Common myeloid progenitor, CD34-positive (primary cell): ENCODE data around the gene ZNF425.
"Not testable (repeated sequence)": the region's sequence is repeated elsewhere in the genome, so short reads cannot be mapped to it uniquely, and the experiment has no call there.

Source experiments
- CTCF ChIA-PET: fragments of 350-600 bp; sonication (Branson Sonifier 250); formaldehyde crosslinking; loops from one replicate; lab custom pipeline; 2021; ENCODE audit warnings: antibody characterized with exemption; lab: Charles Lee
- POLR2A ChIA-PET: fragments of 350-600 bp; sonication (Branson Sonifier 250); formaldehyde crosslinking; loops from one replicate; lab custom pipeline; 2021; ENCODE audit warnings: antibody characterized with exemption; lab: Charles Lee
- DNase-seq, 3 donors: peaks; one replicate each; pipeline versions ENCODE4 v3.0.0 to v3.0.0-alpha.2; 2013
- H3K27ac ChIP-seq, 2 experiments: 1 replicate in 1 of 2; 2 replicates in 1 of 2; pipeline ENCODE4 v1.7.0; 2013; ENCODE audit warnings: inconsistent platforms in 2 of 2, low read length in 2 of 2, mild to moderate bottlenecking in 2 of 2, low read depth in 1 of 2, moderate library complexity in 1 of 2; ENCODE audit not compliant: severe bottlenecking in 2 of 2, insufficient read depth in 1 of 2, poor library complexity in 1 of 2
- H3K27me3 ChIP-seq, 5 experiments: replicated peaks in 2 of 5; 1 replicate in 3 of 5; 2 replicates in 2 of 5; pipeline versions ENCODE4 v1.6.1 to v1.7.0; 2013; ENCODE audit warnings: low read length in 4 of 5, mild to moderate bottlenecking in 2 of 5, moderate library complexity in 2 of 5, inconsistent platforms in 1 of 5; ENCODE audit not compliant: insufficient read depth in 5 of 5, control insufficient read depth in 4 of 5
- H3K36me3 ChIP-seq, 4 experiments: 1 replicate in 2 of 4; 2 replicates in 2 of 4; pipeline versions ENCODE4 v1.6.1 to v1.7.0; 2013; ENCODE audit warnings: low read length in 3 of 4, control low read depth in 1 of 4, mild to moderate bottlenecking in 1 of 4; ENCODE audit not compliant: control insufficient read depth in 4 of 4, insufficient read depth in 4 of 4
- H3K4me1 ChIP-seq, 4 experiments: 1 replicate in 3 of 4; 2 replicates in 1 of 4; pipeline versions ENCODE4 v1.6.1 to v1.7.1; 2013; ENCODE audit warnings: low read length in 3 of 4, mild to moderate bottlenecking in 3 of 4, control low read depth in 1 of 4, inconsistent platforms in 1 of 4, moderate library complexity in 1 of 4; ENCODE audit not compliant: control insufficient read depth in 4 of 4, insufficient read depth in 4 of 4; ENCODE audit errors: control extremely low read depth in 1 of 4
- H3K4me3 ChIP-seq, 7 experiments: 1 replicate in 4 of 7; 2 replicates in 3 of 7; pipeline versions ENCODE4 v1.5.1 to v1.7.0; 2013; ENCODE audit warnings: mild to moderate bottlenecking in 7 of 7, low read length in 6 of 7, moderate library complexity in 6 of 7, inconsistent platforms in 2 of 7, low read depth in 2 of 7, control low read depth in 1 of 7; ENCODE audit not compliant: insufficient read depth in 4 of 7, control insufficient read depth in 1 of 7; ENCODE audit errors: extremely low read depth in 1 of 7
- H3K9me3 ChIP-seq, 5 experiments: 1 replicate in 4 of 5; 2 replicates in 1 of 5; pipeline versions ENCODE4 v1.6.1 to v1.7.1; 2013; ENCODE audit warnings: low read length in 4 of 5, mild to moderate bottlenecking in 2 of 5, inconsistent platforms in 1 of 5, low read depth in 1 of 5, moderate library complexity in 1 of 5; ENCODE audit not compliant: control insufficient read depth in 4 of 5, insufficient read depth in 2 of 5; ENCODE audit errors: control extremely low read depth in 1 of 5
- WGBS: methylation state at CpG from one replicate; pipeline ENCODE4 v1.1.5; 2013; ENCODE audit not compliant: insufficient coverage; 5-methylcytosine and 5-hydroxymethylcytosine counted together

ZNF425 gene

GRCh38 chr7:149070372-149071125, 55.6 kb downstream of the ZNF425 start:
- ChIA-PET CTCF (interaction anchor here (1.1 to 4.4 kb wide), 4 partner anchors 9 to 65 kb away, joined by 5 to 14 read pairs (median 6); partner anchors contain the start of gene ZNF425), POLR2A (no interaction called here)
- Histone ChIP-seq H3K9me3 (no peaks in the 10 kb centered on the region), H3K27ac (no peak overlapping the region), H3K36me3 (peaks cover 4 to 43% (median 29%) of the 10 kb centered on the region in 4 experiments), H3K27me3 (no peaks in the 10 kb centered on the region), H3K4me1 (peaks cover 0 to 2% (median under 1%) of the 10 kb centered on the region in 4 experiments), H3K4me3 (peak overlapping the region in 1 of 7 experiments; percentile 13)
- DNase-seq: no peak
- WGBS: over 99% methylated on average over 28 of the region's 31 CpGs

- 69% methylated on average over 2 of the region's 4 CpGs for WGBS
- Histone ChIP-seq H3K27me3 (no peaks in the 10 kb centered on the region), H3K4me3 (no peak overlapping the region), H3K9me3 (no peaks in the 10 kb centered on the region), H3K4me1 (peaks cover 0 to 19% (median 2%) of the 10 kb centered on the region in 4 experiments), H3K27ac (no peak overlapping the region), H3K36me3 (peaks cover 2 to 35% (median 22%) of the 10 kb centered on the region in 4 experiments)
- ChIA-PET CTCF (interaction anchor here (4.4 kb wide), 1 partner anchor 63 kb away, joined by 14 read pairs; no protein-coding TSS in a partner anchor), POLR2A (no interaction called here)
- DNase-seq: peak; percentile 11 to 26 (median 22)
Observed at GRCh38 chr7:149067869-149068268, 58.3 kb downstream of the ZNF425 start.

GRCh38 chr7:149063476-149063875, 62.6 kb downstream of the ZNF425 start:
- no peak overlapping the region for H3K4me3 ChIP-seq
- ChIA-PET CTCF (interaction anchor here (2.9 kb wide), 1 partner anchor 35 kb away, joined by 15 read pairs; the partner anchor contains the start of gene PDIA4), POLR2A (no interaction called here)
- peaks cover 0 to 19% (median 2%) of the 10 kb centered on the region in 4 experiments for H3K4me1 ChIP-seq
- no peaks in the 10 kb centered on the region for H3K9me3 ChIP-seq
- H3K27me3 ChIP-seq: no peaks in the 10 kb centered on the region
- no peak overlapping the region for H3K27ac ChIP-seq
- DNase-seq: no peak
- H3K36me3 ChIP-seq: peaks cover 0 to 4% (median 1%) of the 10 kb centered on the region in 4 experiments

GRCh38 chr7:149062217-149062899, 63.8 kb downstream of the ZNF425 start:
- H3K9me3 ChIP-seq, H3K27me3 ChIP-seq, DNase-seq, H3K4me3 ChIP-seq, H3K27ac ChIP-seq, POLR2A ChIA-PET, H3K36me3 ChIP-seq: not testable (repeated sequence)
- H3K4me1 ChIP-seq: peaks cover 0 to 19% (median 2%) of the 10 kb centered on the region in 4 experiments
- 100% methylated on average over 5 of the region's 10 CpGs for WGBS
- CTCF ChIA-PET: interaction anchor here (1.0 to 1.6 kb wide), 2 partner anchors 14 to 55 kb away, joined by 3 read pairs; no protein-coding TSS in a partner anchor

- no peak for DNase-seq
- H3K27me3 ChIP-seq: no peaks in the 10 kb centered on the region
- no peaks in the 10 kb centered on the region for H3K9me3 ChIP-seq
- CTCF ChIA-PET: interaction anchor here (1.0 to 1.2 kb wide), 2 partner anchors 31 to 55 kb away, joined by 3 to 4 read pairs; no protein-coding TSS in a partner anchor
- H3K4me1 ChIP-seq: peaks cover 0 to 13% (median 2%) of the 10 kb centered on the region in 4 experiments
- WGBS: 75% methylated on average over 1 of the region's 1 CpG
- no peak overlapping the region for H3K27ac ChIP-seq
- H3K36me3 ChIP-seq: no peaks in the 10 kb centered on the region
- no peak overlapping the region for H3K4me3 ChIP-seq
- POLR2A ChIA-PET: no interaction called here
Observed at GRCh38 chr7:149060156-149060555, 66.0 kb downstream of the ZNF425 start.

GRCh38 chr7:149053885-149054284, 72.2 kb downstream of the ZNF425 start:
- H3K27me3 ChIP-seq: no peaks in the 10 kb centered on the region
- no peak overlapping the region for H3K4me3 ChIP-seq
- DNase-seq: no peak
- no peaks in the 10 kb centered on the region for H3K4me1 ChIP-seq
- H3K27ac ChIP-seq: no peak overlapping the region
- ChIA-PET CTCF (no interaction called here), POLR2A (no interaction called here)
- H3K36me3 ChIP-seq: no peaks in the 10 kb centered on the region
- H3K9me3 ChIP-seq: peaks cover 0 to 1% (median 0%) of the 10 kb centered on the region in 5 experiments
- 96% methylated on average over 4 of the region's 8 CpGs for WGBS

GRCh38 chr7:149053384-149053783, 72.7 kb downstream of the ZNF425 start:
- no peaks in the 10 kb centered on the region for H3K4me1 ChIP-seq
- no peaks in the 10 kb centered on the region for H3K27me3 ChIP-seq
- H3K36me3 ChIP-seq: no peaks in the 10 kb centered on the region
- DNase-seq: no peak
- CTCF ChIA-PET: no interaction called here
- POLR2A ChIA-PET: no interaction called here
- WGBS: 92% methylated on average over 1 of the region's 1 CpG
- no peak overlapping the region for H3K27ac ChIP-seq
- H3K9me3 ChIP-seq: peaks cover 0 to 2% (median 0%) of the 10 kb centered on the region in 5 experiments
- no peak overlapping the region for H3K4me3 ChIP-seq
